ENCODE data around the gene CRACR2B. TPM values are rescaled to one million over a fixed set of nuclear protein-coding genes. Genes with fewer than 3 reads are reported as not detected.

Gene CRACR2B
- total and polyA plus RNA-seq, 2 of the 13 experiments (the other 11 are each of a cell fraction or from before 2014, with no cell fraction given): 14.9 to 21.0 TPM

DNA sequence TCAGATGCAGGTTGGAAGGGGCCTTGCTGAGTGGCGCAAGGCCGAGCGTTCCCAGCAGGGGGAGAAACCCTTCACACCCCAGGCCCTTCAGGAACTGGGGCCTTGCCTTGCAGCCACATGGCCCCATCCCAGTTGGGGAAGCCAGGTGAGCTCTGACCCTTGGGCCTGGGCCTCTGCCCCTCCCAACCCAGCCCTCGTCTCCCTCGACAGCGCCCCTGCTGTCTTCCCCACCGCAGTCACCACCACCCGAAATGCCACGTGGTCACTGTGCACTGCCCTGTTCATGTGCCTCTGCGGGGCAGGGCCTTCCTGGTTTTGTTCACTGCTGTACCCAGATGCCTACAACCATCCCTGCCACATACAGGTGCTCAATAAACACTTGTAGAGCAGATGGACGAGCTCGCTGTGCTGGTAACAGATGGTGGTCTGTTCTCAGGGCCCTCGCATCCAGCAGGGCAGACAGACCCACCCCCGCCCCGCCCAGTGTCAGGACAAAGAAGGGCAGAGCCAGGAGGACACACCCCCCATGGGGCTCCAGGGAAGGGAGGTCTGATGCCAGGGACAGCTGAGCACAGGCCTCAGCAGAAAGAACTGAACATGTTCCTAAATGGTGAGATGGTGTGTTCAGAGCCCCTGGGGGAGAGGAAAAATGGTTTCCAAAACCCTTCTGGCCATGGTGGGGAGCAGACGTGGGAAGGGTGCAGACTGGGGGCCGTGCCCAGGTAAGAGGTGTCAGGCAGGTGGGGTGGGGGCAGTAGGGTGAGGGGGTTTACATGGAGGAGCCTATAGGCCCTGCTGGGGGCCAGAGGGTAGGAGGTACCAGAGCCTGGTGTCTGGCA lies 10.9 kb downstream of the CRACR2B start (continued):
- TF ChIP-seq NFAT5 (CRISPR knock-in tag; IDR thresholded peaks at IDR 0.05): no peak
- no peak for TF ChIP-seq ZNF776 (CRISPR knock-in tag; IDR thresholded peaks at IDR 0.05)
- TF ChIP-seq PLRG1 (conservative IDR thresholded peaks at IDR 0.05): no peak
- TF ChIP-seq ZNF552 (CRISPR knock-in tag; IDR thresholded peaks at IDR 0.05; ENCODE audit: borderline replicate concordance): peak; percentile 45; the same call in 1 of the 2 replicates
- TF ChIP-seq SALL1 (CRISPR knock-in tag; IDR thresholded peaks at IDR 0.05): peak; percentile 76
- TF ChIP-seq CHD4 (IDR thresholded peaks at IDR 0.05; ENCODE audit: borderline replicate concordance, low read length): no peak
- TF ChIP-seq ZC3H13 (CRISPR knock-in tag; IDR thresholded peaks at IDR 0.05): peak; percentile 87; the same call in 1 of the 2 replicates
- TF ChIP-seq, protein P1, sequence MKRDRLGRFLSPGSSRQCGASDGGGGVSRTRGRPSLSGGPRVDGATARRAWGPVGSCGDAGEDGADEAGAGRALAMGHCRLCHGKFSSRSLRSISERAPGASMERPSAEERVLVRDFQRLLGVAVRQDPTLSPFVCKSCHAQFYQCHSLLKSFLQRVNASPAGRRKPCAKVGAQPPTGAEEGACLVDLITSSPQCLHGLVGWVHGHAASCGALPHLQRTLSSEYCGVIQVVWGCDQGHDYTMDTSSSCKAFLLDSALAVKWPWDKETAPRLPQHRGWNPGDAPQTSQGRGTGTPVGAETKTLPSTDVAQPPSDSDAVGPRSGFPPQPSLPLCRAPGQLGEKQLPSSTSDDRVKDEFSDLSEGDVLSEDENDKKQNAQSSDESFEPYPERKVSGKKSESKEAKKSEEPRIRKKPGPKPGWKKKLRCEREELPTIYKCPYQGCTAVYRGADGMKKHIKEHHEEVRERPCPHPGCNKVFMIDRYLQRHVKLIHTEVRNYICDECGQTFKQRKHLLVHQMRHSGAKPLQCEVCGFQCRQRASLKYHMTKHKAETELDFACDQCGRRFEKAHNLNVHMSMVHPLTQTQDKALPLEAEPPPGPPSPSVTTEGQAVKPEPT (CRISPR knock-in tag; IDR thresholded peaks at IDR 0.05; ENCODE audit: low read depth): peak; percentile 68; the same call in 1 of the 2 replicates
- TF ChIP-seq MYPOP (CRISPR knock-in tag; IDR thresholded peaks at IDR 0.05): peak; percentile 61; the same call in 1 of the 2 replicates
- 0 out of 2 replicates have a peak, but pooled peaks have one; percentile 37 for TF ChIP-seq ZNF614 (CRISPR knock-in tag; IDR thresholded peaks at IDR 0.05; ENCODE audit: borderline replicate concordance)
- TF ChIP-seq, protein P2, sequence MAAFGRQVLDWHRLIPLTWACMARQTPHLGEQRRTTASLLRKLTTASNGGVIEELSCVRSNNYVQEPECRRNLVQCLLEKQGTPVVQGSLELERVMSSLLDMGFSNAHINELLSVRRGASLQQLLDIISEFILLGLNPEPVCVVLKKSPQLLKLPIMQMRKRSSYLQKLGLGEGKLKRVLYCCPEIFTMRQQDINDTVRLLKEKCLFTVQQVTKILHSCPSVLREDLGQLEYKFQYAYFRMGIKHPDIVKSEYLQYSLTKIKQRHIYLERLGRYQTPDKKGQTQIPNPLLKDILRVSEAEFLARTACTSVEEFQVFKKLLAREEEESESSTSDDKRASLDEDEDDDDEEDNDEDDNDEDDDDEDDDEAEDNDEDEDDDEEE (CRISPR knock-in tag; IDR thresholded peaks at IDR 0.05): no peak
- TF ChIP-seq MIER3 (CRISPR knock-in tag; IDR thresholded peaks at IDR 0.05; ENCODE audit: borderline replicate concordance): peak; percentile 70; the same call in 1 of the 2 replicates
- peak; percentile 20 for TF ChIP-seq RBM39 (IDR thresholded peaks at IDR 0.05; ENCODE audit: low read depth, low read length, poor library complexity, severe bottlenecking)
- TF ChIP-seq, protein P3, sequence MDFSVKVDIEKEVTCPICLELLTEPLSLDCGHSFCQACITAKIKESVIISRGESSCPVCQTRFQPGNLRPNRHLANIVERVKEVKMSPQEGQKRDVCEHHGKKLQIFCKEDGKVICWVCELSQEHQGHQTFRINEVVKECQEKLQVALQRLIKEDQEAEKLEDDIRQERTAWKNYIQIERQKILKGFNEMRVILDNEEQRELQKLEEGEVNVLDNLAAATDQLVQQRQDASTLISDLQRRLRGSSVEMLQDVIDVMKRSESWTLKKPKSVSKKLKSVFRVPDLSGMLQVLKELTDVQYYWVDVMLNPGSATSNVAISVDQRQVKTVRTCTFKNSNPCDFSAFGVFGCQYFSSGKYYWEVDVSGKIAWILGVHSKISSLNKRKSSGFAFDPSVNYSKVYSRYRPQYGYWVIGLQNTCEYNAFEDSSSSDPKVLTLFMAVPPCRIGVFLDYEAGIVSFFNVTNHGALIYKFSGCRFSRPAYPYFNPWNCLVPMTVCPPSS (IDR thresholded peaks at IDR 0.05): no peak
- TF ChIP-seq, protein P4, sequence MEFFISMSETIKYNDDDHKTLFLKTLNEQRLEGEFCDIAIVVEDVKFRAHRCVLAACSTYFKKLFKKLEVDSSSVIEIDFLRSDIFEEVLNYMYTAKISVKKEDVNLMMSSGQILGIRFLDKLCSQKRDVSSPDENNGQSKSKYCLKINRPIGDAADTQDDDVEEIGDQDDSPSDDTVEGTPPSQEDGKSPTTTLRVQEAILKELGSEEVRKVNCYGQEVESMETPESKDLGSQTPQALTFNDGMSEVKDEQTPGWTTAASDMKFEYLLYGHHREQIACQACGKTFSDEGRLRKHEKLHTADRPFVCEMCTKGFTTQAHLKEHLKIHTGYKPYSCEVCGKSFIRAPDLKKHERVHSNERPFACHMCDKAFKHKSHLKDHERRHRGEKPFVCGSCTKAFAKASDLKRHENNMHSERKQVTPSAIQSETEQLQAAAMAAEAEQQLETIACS (CRISPR knock-in tag; IDR thresholded peaks at IDR 0.05): no peak; the same call in 1 of the 2 replicates

All from HepG2 (cell line).